ENCODE data around the gene TTLL7.

Gene TTLL7

GRCh38 chr1:83838573-83838972 lies 160.4 kb downstream of the TTLL7 start:
- H3K9me2 ChIP-seq (replicated peaks; ENCODE audit: insufficient read depth, low read length) = no peaks in the 10 kb centered on the region
- H3K9ac ChIP-seq (ENCODE audit: low read length) = no peak overlapping the region
- no peak for TF ChIP-seq EZH2phosphoT487 (conservative IDR thresholded peaks at IDR 0.05; ENCODE audit: low read length)
- TF ChIP-seq, protein P1, sequence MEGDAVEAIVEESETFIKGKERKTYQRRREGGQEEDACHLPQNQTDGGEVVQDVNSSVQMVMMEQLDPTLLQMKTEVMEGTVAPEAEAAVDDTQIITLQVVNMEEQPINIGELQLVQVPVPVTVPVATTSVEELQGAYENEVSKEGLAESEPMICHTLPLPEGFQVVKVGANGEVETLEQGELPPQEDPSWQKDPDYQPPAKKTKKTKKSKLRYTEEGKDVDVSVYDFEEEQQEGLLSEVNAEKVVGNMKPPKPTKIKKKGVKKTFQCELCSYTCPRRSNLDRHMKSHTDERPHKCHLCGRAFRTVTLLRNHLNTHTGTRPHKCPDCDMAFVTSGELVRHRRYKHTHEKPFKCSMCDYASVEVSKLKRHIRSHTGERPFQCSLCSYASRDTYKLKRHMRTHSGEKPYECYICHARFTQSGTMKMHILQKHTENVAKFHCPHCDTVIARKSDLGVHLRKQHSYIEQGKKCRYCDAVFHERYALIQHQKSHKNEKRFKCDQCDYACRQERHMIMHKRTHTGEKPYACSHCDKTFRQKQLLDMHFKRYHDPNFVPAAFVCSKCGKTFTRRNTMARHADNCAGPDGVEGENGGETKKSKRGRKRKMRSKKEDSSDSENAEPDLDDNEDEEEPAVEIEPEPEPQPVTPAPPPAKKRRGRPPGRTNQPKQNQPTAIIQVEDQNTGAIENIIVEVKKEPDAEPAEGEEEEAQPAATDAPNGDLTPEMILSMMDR (IDR thresholded peaks at IDR 0.05; ENCODE audit: insufficient read depth, low read length, poor library complexity, severe bottlenecking) = no peak
- no peak overlapping the region for H3K4me3 ChIP-seq (ENCODE audit: insufficient read depth, low read length, poor library complexity, severe bottlenecking)
- no peak overlapping the region for H2AFZ ChIP-seq (ENCODE audit: low read depth, low read length, severe bottlenecking)
- H3K27ac ChIP-seq (ENCODE audit: low read depth, low read length) = no peak overlapping the region
- H4K20me1 ChIP-seq (ENCODE audit: low read depth, low read length) = no peaks in the 10 kb centered on the region
- no peaks in the 10 kb centered on the region for H3K27me3 ChIP-seq (ENCODE audit: low read length)
- no peaks in the 10 kb centered on the region for H3F3A ChIP-seq (ENCODE audit: insufficient read depth)
- no peaks in the 10 kb centered on the region for H3K79me2 ChIP-seq (ENCODE audit: insufficient read depth, low read length)
- no peak overlapping the region for H3K4me2 ChIP-seq (ENCODE audit: low read depth, low read length, poor library complexity, severe bottlenecking)
- no peaks in the 10 kb centered on the region for H3K9me3 ChIP-seq (ENCODE audit: insufficient read depth, low read length)
- no peaks in the 10 kb centered on the region for H3K36me3 ChIP-seq (ENCODE audit: low read length)

DNA sequence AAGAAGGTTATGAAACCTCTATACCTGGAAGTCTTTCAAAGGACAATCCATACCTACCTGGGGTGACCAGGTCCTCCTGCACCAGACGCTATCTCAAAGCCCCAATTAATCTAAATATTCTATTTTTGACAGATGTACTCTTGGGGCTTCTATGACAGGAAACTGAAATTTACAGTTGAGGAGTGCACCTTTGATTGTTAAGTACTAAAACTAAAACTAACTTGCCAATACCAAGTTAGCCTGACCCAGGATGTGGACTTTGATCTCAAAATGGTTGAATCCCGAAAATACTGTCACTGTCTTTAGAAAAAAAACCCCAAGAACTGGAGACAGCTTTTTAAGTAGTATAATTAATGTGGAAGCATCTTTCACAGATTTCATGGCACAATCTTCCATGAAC lies 162.4 kb downstream of the TTLL7 start:
- Histone ChIP-seq H3K4me3 (ENCODE audit: insufficient read depth, low read length, poor library complexity, severe bottlenecking) (no peak overlapping the region), H3K4me2 (ENCODE audit: low read depth, low read length, poor library complexity, severe bottlenecking) (no peak overlapping the region), H3K9me2 (replicated peaks; ENCODE audit: insufficient read depth, low read length) (no peaks in the 10 kb centered on the region), H3K36me3 (ENCODE audit: low read length) (no peaks in the 10 kb centered on the region), H3K9ac (ENCODE audit: low read length) (no peak overlapping the region), H3K79me2 (ENCODE audit: insufficient read depth, low read length) (no peaks in the 10 kb centered on the region), H3K27me3 (ENCODE audit: low read length) (no peaks in the 10 kb centered on the region), H3K9me3 (ENCODE audit: insufficient read depth, low read length) (no peaks in the 10 kb centered on the region), H2AFZ (ENCODE audit: low read depth, low read length, severe bottlenecking) (no peak overlapping the region), H3K27ac (ENCODE audit: low read depth, low read length) (no peak overlapping the region), H3F3A (ENCODE audit: insufficient read depth) (no peaks in the 10 kb centered on the region), H4K20me1 (ENCODE audit: low read depth, low read length) (no peaks in the 10 kb centered on the region)
- TF ChIP-seq, protein P1 (IDR thresholded peaks at IDR 0.05; ENCODE audit: insufficient read depth, low read length, poor library complexity, severe bottlenecking) = no peak
- no peak for TF ChIP-seq EZH2phosphoT487 (conservative IDR thresholded peaks at IDR 0.05; ENCODE audit: low read length)

- no peaks in the 10 kb centered on the region for H3K9me3 ChIP-seq (ENCODE audit: insufficient read depth, low read length)
- no peaks in the 10 kb centered on the region for H3K27me3 ChIP-seq (ENCODE audit: low read length)
- H4K20me1 ChIP-seq (ENCODE audit: low read depth, low read length) = no peaks in the 10 kb centered on the region
- no peak overlapping the region for H3K27ac ChIP-seq (ENCODE audit: low read depth, low read length)
- H3K4me2 ChIP-seq (ENCODE audit: low read depth, low read length, poor library complexity, severe bottlenecking) = no peak overlapping the region
- H3K4me3 ChIP-seq (ENCODE audit: insufficient read depth, low read length, poor library complexity, severe bottlenecking) = no peak overlapping the region
- no peak for TF ChIP-seq EZH2phosphoT487 (conservative IDR thresholded peaks at IDR 0.05; ENCODE audit: low read length)
- TF ChIP-seq, protein P1 (IDR thresholded peaks at IDR 0.05; ENCODE audit: insufficient read depth, low read length, poor library complexity, severe bottlenecking) = no peak
- H3K9me2 ChIP-seq (replicated peaks; ENCODE audit: insufficient read depth, low read length) = no peaks in the 10 kb centered on the region
- H3K79me2 ChIP-seq (ENCODE audit: insufficient read depth, low read length) = no peaks in the 10 kb centered on the region
- H3F3A ChIP-seq (ENCODE audit: insufficient read depth) = no peaks in the 10 kb centered on the region
- H3K9ac ChIP-seq (ENCODE audit: low read length) = no peak overlapping the region
- H3K36me3 ChIP-seq (ENCODE audit: low read length) = no peaks in the 10 kb centered on the region
- H2AFZ ChIP-seq (ENCODE audit: low read depth, low read length, severe bottlenecking) = no peak overlapping the region
These were observed 164.2 kb downstream of the TTLL7 start for GRCh38 chr1:83834621-83835264.
